ENCODE data around the gene FREM3. TPM values are rescaled to one million over a fixed set of nuclear protein-coding genes. Genes with fewer than 3 reads are reported as not detected.
A peak's percentile ranks its signal among the peaks of the same experiment; 100 is the strongest.
"Not testable (repeated sequence)": the region's sequence is repeated elsewhere in the genome, so short reads cannot be mapped to it uniquely, and the experiment has no call there.

Gene FREM3
- 0.05 TPM for polyA plus RNA-seq (2013, experiment 1 of 2)
- polyA plus RNA-seq (2013, experiment 2 of 2), result not detected

- Histone ChIP-seq H3K27me3 (ENCODE audit: insufficient read depth, low read length) (peaks cover 57% of the 10 kb centered on the region), H3K4me1 (ENCODE audit: insufficient read depth, low read length) (no peaks in the 10 kb centered on the region), H3K9me3 (ENCODE audit: insufficient read depth, low read depth, low read length) (no peaks in the 10 kb centered on the region), H3K36me3 (ENCODE audit: insufficient read depth, low read length) (no peaks in the 10 kb centered on the region), H3K9ac (ENCODE audit: low read depth, low read length) (peak within 1 kb of the TSS; percentile 33; the same call in 1 of the 2 replicates), H3K27ac (ENCODE audit: low read depth, low read length) (no peak within 1 kb of the TSS), H3K4me3 (ENCODE audit: low read length) (peak within 1 kb of the TSS; percentile 59)
- WGBS, result 2% methylated on average over 64 of the region's 64 CpGs
These were observed at the start of gene FREM3 for GRCh38 chr4:143700416-143701352. TSS of gene FREM3 (minus strand) at chr4:143700675. CDS start at chr4:143700675, 0 bp downstream.

- no peaks in the 10 kb centered on the region for H3K9me3 ChIP-seq (ENCODE audit: insufficient read depth, low read depth, low read length)
- H3K9ac ChIP-seq (ENCODE audit: low read depth, low read length), result no peak overlapping the region
- no peaks in the 10 kb centered on the region for H3K36me3 ChIP-seq (ENCODE audit: insufficient read depth, low read length)
- no peak overlapping the region for H3K27ac ChIP-seq (ENCODE audit: low read depth, low read length)
- H3K4me1 ChIP-seq (ENCODE audit: insufficient read depth, low read length), result peaks cover 11% of the 10 kb centered on the region
- H3K4me3 ChIP-seq (ENCODE audit: low read length), result no peak overlapping the region
- no peaks in the 10 kb centered on the region for H3K27me3 ChIP-seq (ENCODE audit: insufficient read depth, low read length)
These were observed 45.4 kb upstream of the FREM3 start for GRCh38 chr4:143745874-143746273.

GRCh38 chr4:143743591-143743990 lies 43.1 kb upstream of the FREM3 start:
- Histone ChIP-seq H3K9me3 (ENCODE audit: insufficient read depth, low read depth, low read length) (no peaks in the 10 kb centered on the region), H3K4me3 (ENCODE audit: low read length) (no peak overlapping the region), H3K27ac (ENCODE audit: low read depth, low read length) (no peak overlapping the region), H3K4me1 (ENCODE audit: insufficient read depth, low read length) (no peaks in the 10 kb centered on the region), H3K36me3 (ENCODE audit: insufficient read depth, low read length) (no peaks in the 10 kb centered on the region), H3K9ac (ENCODE audit: low read depth, low read length) (no peak overlapping the region), H3K27me3 (ENCODE audit: insufficient read depth, low read length) (no peaks in the 10 kb centered on the region)
- 95% methylated on average over 3 of the region's 3 CpGs for WGBS

- WGBS, result 70% methylated on average over 2 of the region's 2 CpGs
- no peak overlapping the region for H3K9ac ChIP-seq (ENCODE audit: low read depth, low read length)
- H3K4me3 ChIP-seq (ENCODE audit: low read length), result no peak overlapping the region
- H3K27ac ChIP-seq (ENCODE audit: low read depth, low read length), result no peak overlapping the region
- no peaks in the 10 kb centered on the region for H3K36me3 ChIP-seq (ENCODE audit: insufficient read depth, low read length)
- no peaks in the 10 kb centered on the region for H3K4me1 ChIP-seq (ENCODE audit: insufficient read depth, low read length)
- no peaks in the 10 kb centered on the region for H3K27me3 ChIP-seq (ENCODE audit: insufficient read depth, low read length)
- H3K9me3 ChIP-seq (ENCODE audit: insufficient read depth, low read depth, low read length), result no peaks in the 10 kb centered on the region
These were observed 42.4 kb upstream of the FREM3 start for GRCh38 chr4:143742834-143743233.

- H3K36me3 ChIP-seq (ENCODE audit: insufficient read depth, low read length), result no peaks in the 10 kb centered on the region
- H3K27ac ChIP-seq (ENCODE audit: low read depth, low read length), result no peak overlapping the region
- no peaks in the 10 kb centered on the region for H3K27me3 ChIP-seq (ENCODE audit: insufficient read depth, low read length)
- H3K4me1 ChIP-seq (ENCODE audit: insufficient read depth, low read length), result no peaks in the 10 kb centered on the region
- 88% methylated on average over 1 of the region's 1 CpG for WGBS
- H3K9me3 ChIP-seq (ENCODE audit: insufficient read depth, low read depth, low read length), result no peaks in the 10 kb centered on the region
- H3K4me3 ChIP-seq (ENCODE audit: low read length), result no peak overlapping the region
- no peak overlapping the region for H3K9ac ChIP-seq (ENCODE audit: low read depth, low read length)
These were observed 36.4 kb upstream of the FREM3 start for GRCh38 chr4:143736861-143737260.

- not testable (repeated sequence) for H3K4me1 ChIP-seq (ENCODE audit: insufficient read depth, low read length); H3K9me3 ChIP-seq (ENCODE audit: insufficient read depth, low read depth, low read length); H3K36me3 ChIP-seq (ENCODE audit: insufficient read depth, low read length); H3K27me3 ChIP-seq (ENCODE audit: insufficient read depth, low read length); H3K9ac ChIP-seq (ENCODE audit: low read depth, low read length); H3K27ac ChIP-seq (ENCODE audit: low read depth, low read length); H3K4me3 ChIP-seq (ENCODE audit: low read length)
- WGBS, result 92% methylated on average over 4 of the region's 6 CpGs
These were observed 35.6 kb upstream of the FREM3 start for GRCh38 chr4:143736061-143736460.

- no peak overlapping the region for H3K27ac ChIP-seq (ENCODE audit: low read depth, low read length)
- H3K27me3 ChIP-seq (ENCODE audit: insufficient read depth, low read length), result no peaks in the 10 kb centered on the region
- H3K4me3 ChIP-seq (ENCODE audit: low read length), result no peak overlapping the region
- H3K4me1 ChIP-seq (ENCODE audit: insufficient read depth, low read length), result no peaks in the 10 kb centered on the region
- H3K9ac ChIP-seq (ENCODE audit: low read depth, low read length), result no peak overlapping the region
- no peaks in the 10 kb centered on the region for H3K9me3 ChIP-seq (ENCODE audit: insufficient read depth, low read depth, low read length)
- WGBS, result 93% methylated on average over 3 of the region's 3 CpGs
- no peaks in the 10 kb centered on the region for H3K36me3 ChIP-seq (ENCODE audit: insufficient read depth, low read length)
These were observed 27.7 kb upstream of the FREM3 start for GRCh38 chr4:143728166-143728565.

GRCh38 chr4:143726714-143727113 lies 26.2 kb upstream of the FREM3 start:
- H3K36me3 ChIP-seq (ENCODE audit: insufficient read depth, low read length), result no peaks in the 10 kb centered on the region
- no peaks in the 10 kb centered on the region for H3K27me3 ChIP-seq (ENCODE audit: insufficient read depth, low read length)
- no peak overlapping the region for H3K9ac ChIP-seq (ENCODE audit: low read depth, low read length)
- H3K4me3 ChIP-seq (ENCODE audit: low read length), result no peak overlapping the region
- H3K9me3 ChIP-seq (ENCODE audit: insufficient read depth, low read depth, low read length), result no peaks in the 10 kb centered on the region
- 100% methylated on average over 1 of the region's 1 CpG for WGBS
- H3K4me1 ChIP-seq (ENCODE audit: insufficient read depth, low read length), result no peaks in the 10 kb centered on the region
- H3K27ac ChIP-seq (ENCODE audit: low read depth, low read length), result no peak overlapping the region

GRCh38 chr4:143721317-143721716 lies 20.8 kb upstream of the FREM3 start:
- 89% methylated on average over 1 of the region's 1 CpG for WGBS
- no peak overlapping the region for H3K4me3 ChIP-seq (ENCODE audit: low read length)
- no peaks in the 10 kb centered on the region for H3K27me3 ChIP-seq (ENCODE audit: insufficient read depth, low read length)

GRCh38 chr4:143718748-143719147 lies 18.3 kb upstream of the FREM3 start:
- not testable (repeated sequence) for H3K36me3 ChIP-seq (ENCODE audit: insufficient read depth, low read length); H3K9ac ChIP-seq (ENCODE audit: low read depth, low read length); H3K4me3 ChIP-seq (ENCODE audit: low read length); H3K9me3 ChIP-seq (ENCODE audit: insufficient read depth, low read depth, low read length); H3K27ac ChIP-seq (ENCODE audit: low read depth, low read length); H3K27me3 ChIP-seq (ENCODE audit: insufficient read depth, low read length)
- peaks cover 16% of the 10 kb centered on the region for H3K4me1 ChIP-seq (ENCODE audit: insufficient read depth, low read length)
- no CpG with 5 or more reads among the region's 1 CpG for WGBS

More at GRCh38 chr4:143721317-143721716, 20.8 kb upstream of the FREM3 start:
- H3K36me3 ChIP-seq (ENCODE audit: insufficient read depth, low read length), result no peaks in the 10 kb centered on the region
- H3K9me3 ChIP-seq (ENCODE audit: insufficient read depth, low read depth, low read length), result no peaks in the 10 kb centered on the region
- no peak overlapping the region for H3K9ac ChIP-seq (ENCODE audit: low read depth, low read length)
- no peak overlapping the region for H3K27ac ChIP-seq (ENCODE audit: low read depth, low read length)
- no peaks in the 10 kb centered on the region for H3K4me1 ChIP-seq (ENCODE audit: insufficient read depth, low read length)

- no peaks in the 10 kb centered on the region for H3K27me3 ChIP-seq (ENCODE audit: insufficient read depth, low read length)
- H3K4me1 ChIP-seq (ENCODE audit: insufficient read depth, low read length), result peaks cover 37% of the 10 kb centered on the region
- no peaks in the 10 kb centered on the region for H3K9me3 ChIP-seq (ENCODE audit: insufficient read depth, low read depth, low read length)
- WGBS, result 53% methylated on average over 2 of the region's 2 CpGs
- H3K9ac ChIP-seq (ENCODE audit: low read depth, low read length), result 0 out of 2 replicates have a peak overlapping the region, but pooled peaks have one; percentile 17
- no peaks in the 10 kb centered on the region for H3K36me3 ChIP-seq (ENCODE audit: insufficient read depth, low read length)
- H3K4me3 ChIP-seq (ENCODE audit: low read length), result peak overlapping the region; percentile 25; the same call in 1 of the 2 replicates
- H3K27ac ChIP-seq (ENCODE audit: low read depth, low read length), result peak overlapping the region; percentile 61
These were observed 13.6 kb upstream of the FREM3 start for GRCh38 chr4:143713955-143714625.

Data from HUES64 (cell line).